IMR-90 (cell line): ENCODE measurements around the gene KRT3. TPM values are rescaled to one million over a fixed set of nuclear protein-coding genes. Genes with fewer than 3 reads are reported as not detected.

Source experiments
- ATAC-seq: fragments of 200-7000 bp; cut with Tn5 transposase; 2 replicates; pipeline ENCODE4 v1.9.1; 2020; ENCODE audit warnings: low read depth, mild to moderate bottlenecking, moderate library complexity
- BruUV-seq: library from RNA; stranded (reverse); fragments of 400-500 nt; replicated peaks from 2 replicates; lab custom pipeline; 2021; lab: Mats Ljungman, UMichigan
- CTCF ChIA-PET: fragments of 300-600 bp; formaldehyde crosslinking; extraction: SDS; loops from one replicate; lab custom pipeline; 2021; ENCODE audit warnings: antibody characterized with exemption; lab: Yijun Ruan, JAX
- POLR2A ChIA-PET: fragments of 300-600 bp; sonication (Branson Sonifier 250); formaldehyde crosslinking; loops from one replicate; lab custom pipeline; 2022; ENCODE audit warnings: antibody characterized with exemption; ENCODE audit not compliant: unreplicated experiment; lab: Charles Lee
- DNase-seq: peaks from one replicate; pipeline ENCODE4 v3.0.0; 2013
- H2AFZ ChIP-seq: replicated peaks from 2 replicates; pipeline ENCODE3; 2013; ENCODE audit warnings: low read length, mild to moderate bottlenecking; ENCODE audit not compliant: poor library complexity
- H2AK5ac ChIP-seq: 2 replicates; pipeline ENCODE4 v1.6.1; 2013; ENCODE audit warnings: low read depth, low read length, inconsistent platforms
- H2AK9ac ChIP-seq: replicated peaks from 2 replicates; pipeline ENCODE3; 2013; ENCODE audit warnings: mild to moderate bottlenecking, low read depth, low read length, moderate library complexity; ENCODE audit not compliant: poor library complexity
- H2BK120ac ChIP-seq: 2 replicates; pipeline ENCODE4 v1.6.1; 2013; ENCODE audit warnings: low read depth, low read length, inconsistent platforms
- H2BK15ac ChIP-seq: 3 replicates; pipeline ENCODE4 v1.6.1; 2013; ENCODE audit warnings: low read depth, low read length, inconsistent platforms
- H2BK20ac ChIP-seq: 2 replicates; pipeline ENCODE4 v1.6.1; 2013; ENCODE audit warnings: low read depth, mild to moderate bottlenecking, inconsistent platforms, low read length, moderate library complexity
- H2BK5ac ChIP-seq: 2 replicates; pipeline ENCODE4 v1.6.1; 2013; ENCODE audit warnings: mild to moderate bottlenecking, low read depth, low read length, inconsistent platforms; ENCODE audit not compliant: poor library complexity, severe bottlenecking
- H3K14ac ChIP-seq: replicated peaks from 2 replicates; pipeline ENCODE4 v1.6.1; 2013; ENCODE audit warnings: low read depth, low read length, inconsistent platforms
- H3K18ac ChIP-seq: 2 replicates; pipeline ENCODE4 v1.6.1; 2013; ENCODE audit warnings: low read depth, low read length, control low read depth
- H3K23ac ChIP-seq: 2 replicates; pipeline ENCODE4 v1.6.1; 2013; ENCODE audit warnings: low read depth, low read length, inconsistent platforms
- H3K27ac ChIP-seq: 2 replicates; pipeline ENCODE4 v1.5.1; 2013; ENCODE audit warnings: mild to moderate bottlenecking, control low read depth, low read length; ENCODE audit not compliant: insufficient read depth
- H3K27me3 ChIP-seq: 2 replicates; pipeline ENCODE4 v1.6.1; 2013; ENCODE audit warnings: low read length; ENCODE audit not compliant: control insufficient read depth, insufficient read depth
- H3K36me3 ChIP-seq: 2 replicates; pipeline ENCODE4 v1.6.1; 2013; ENCODE audit warnings: low read length, mixed read lengths; ENCODE audit not compliant: control insufficient read depth, insufficient read depth
- H3K4ac ChIP-seq: 2 replicates; pipeline ENCODE4 v1.6.1; 2013; ENCODE audit warnings: low read depth, low read length, inconsistent platforms
- H3K4me1 ChIP-seq: 2 replicates; pipeline ENCODE4 v1.6.1; 2013; ENCODE audit warnings: low read length, mixed read lengths; ENCODE audit not compliant: control insufficient read depth, insufficient read depth
- H3K4me2 ChIP-seq: 2 replicates; pipeline ENCODE4 v1.6.1; 2013; ENCODE audit warnings: low read depth, mild to moderate bottlenecking, control low read depth, low read length, moderate library complexity
- H3K4me3 ChIP-seq: 2 replicates; pipeline ENCODE4 v1.5.1; 2013; ENCODE audit warnings: low read depth, mild to moderate bottlenecking, control low read depth, low read length, moderate library complexity; ENCODE audit not compliant: insufficient read depth
- H3K56ac ChIP-seq: 2 replicates; pipeline ENCODE4 v1.6.1; 2013; ENCODE audit warnings: low read length, inconsistent platforms; ENCODE audit not compliant: insufficient read depth; ENCODE audit errors: extremely low read depth
- H3K79me1 ChIP-seq, 2 experiments: 2 replicates each; pipeline ENCODE4 v1.6.1; 2013; ENCODE audit warnings: low read length in 2 of 2, inconsistent platforms in 1 of 2, low read depth in 1 of 2
- H3K9ac ChIP-seq: 2 replicates; pipeline ENCODE4 v1.6.1; 2013; ENCODE audit warnings: low read depth, low read length, control low read depth
- H3K9me1 ChIP-seq: 2 replicates; pipeline ENCODE4 v1.6.1; 2013; ENCODE audit warnings: low read length, inconsistent platforms; ENCODE audit not compliant: insufficient read depth
- H3K9me3 ChIP-seq: 2 replicates; pipeline ENCODE4 v1.6.1; 2013; ENCODE audit warnings: low read length; ENCODE audit not compliant: control insufficient read depth, insufficient read depth
- H4K20me1 ChIP-seq: 2 replicates; pipeline ENCODE4 v1.6.1; 2013; ENCODE audit warnings: low read length, inconsistent platforms; ENCODE audit not compliant: insufficient read depth
- H4K5ac ChIP-seq: 2 replicates; pipeline ENCODE4 v1.6.1; 2013; ENCODE audit warnings: mild to moderate bottlenecking, low read depth, low read length, control low read depth
- H4K8ac ChIP-seq, 2 experiments: 2 replicates each; pipeline ENCODE4 v1.6.1; 2013; ENCODE audit warnings: low read depth in 2 of 2, low read length in 2 of 2, control low read depth in 1 of 2, inconsistent platforms in 1 of 2
- H4K91ac ChIP-seq: 2 replicates; pipeline ENCODE4 v1.6.1; 2013; ENCODE audit warnings: low read depth, low read length, inconsistent platforms; ENCODE audit not compliant: insufficient read depth
- BHLHE40 ChIP-seq: fragments of 150-350 bp; IDR thresholded peaks from 2 replicates; pipeline ENCODE4 v1.6.1; 2016; ENCODE audit warnings: mild to moderate bottlenecking, low read depth, low read length
- CEBPB ChIP-seq: IDR thresholded peaks from 2 replicates; pipeline ENCODE4 v1.6.1; 2012; ENCODE audit warnings: low read depth, low read length, improper control_type of control experiment
- CHD1 ChIP-seq: IDR thresholded peaks from 2 replicates; pipeline ENCODE4 v1.6.1; 2012; ENCODE audit warnings: low read depth, low read length, improper control_type of control experiment
- CTCF ChIP-seq: conservative IDR thresholded peaks from 2 replicates; pipeline ENCODE4 v1.5.1; 2012; ENCODE audit warnings: mild to moderate bottlenecking, low read depth, low read length, improper control_type of control experiment
- ELK1 ChIP-seq: fragments of 150-350 bp; IDR thresholded peaks from 2 replicates; pipeline ENCODE4 v1.6.1; 2016; ENCODE audit warnings: low read depth, mild to moderate bottlenecking, low read length, moderate library complexity, borderline replicate concordance
- FOS ChIP-seq: fragments of 150-350 bp; IDR thresholded peaks from 2 replicates; pipeline ENCODE4 v1.6.1; 2016; ENCODE audit warnings: low read depth, low read length
- MAFK ChIP-seq: IDR thresholded peaks from 2 replicates; pipeline ENCODE4 v1.6.1; 2012; ENCODE audit warnings: low read depth, low read length, improper control_type of control experiment
- MAZ ChIP-seq: IDR thresholded peaks from 2 replicates; pipeline ENCODE4 v1.6.1; 2012; ENCODE audit warnings: low read depth, mild to moderate bottlenecking, low read length, improper control_type of control experiment, moderate library complexity, borderline replicate concordance
- MXI1 ChIP-seq: IDR thresholded peaks from 2 replicates; pipeline ENCODE4 v1.6.1; 2012; ENCODE audit warnings: low read depth, mild to moderate bottlenecking, low read length, moderate library complexity, borderline replicate concordance
- NFE2L2 ChIP-seq: fragments of 150-350 bp; IDR thresholded peaks from 2 replicates; pipeline ENCODE4 v1.6.1; 2016; ENCODE audit warnings: low read depth, mild to moderate bottlenecking, low read length
- RCOR1 ChIP-seq: IDR thresholded peaks from 2 replicates; pipeline ENCODE4 v1.6.1; 2012; ENCODE audit warnings: mild to moderate bottlenecking, low read length, improper control_type of control experiment; ENCODE audit not compliant: insufficient replicate concordance
- RFX5 ChIP-seq: IDR thresholded peaks from 2 replicates; pipeline ENCODE4 v1.8.0; 2012; ENCODE audit warnings: low read depth, mild to moderate bottlenecking, low read length, moderate library complexity
- SMC3 ChIP-seq: fragments of 150-350 bp; IDR thresholded peaks from 2 replicates; pipeline ENCODE4 v1.6.1; 2016; ENCODE audit warnings: low read depth, mild to moderate bottlenecking, antibody characterized with exemption, low read length, moderate library complexity
- USF2 ChIP-seq: fragments of 150-350 bp; IDR thresholded peaks from 2 replicates; pipeline ENCODE4 v1.6.1; 2017; ENCODE audit warnings: mild to moderate bottlenecking, antibody characterized with exemption, low read length, low read depth
- WGBS, 2 experiments: methylation state at CpG; one replicate each; pipeline versions ENCODE4 v1.1.5 to v1.1.7; 2013; ENCODE audit warnings: missing lambda C conversion rate in 2 of 2; ENCODE audit not compliant: insufficient read length in 1 of 2; ENCODE audit errors: extremely low coverage in 2 of 2; 5-methylcytosine and 5-hydroxymethylcytosine counted together
- dilution Hi-C: fragments of 300-500 bp; cut with HindIII; formaldehyde crosslinking; loops from one replicate; pipeline ENCODE4 v1.14.3; 2018; ENCODE audit warnings: low sequenced_read_pairs; ENCODE audit not compliant: unreplicated experiment
- in situ Hi-C: fragments of 300-500 bp; cut with MboI; formaldehyde crosslinking; loops from 3 replicates; pipeline ENCODE4 v1.14.3; 2019; ENCODE audit warnings: low sequenced_read_pairs, inconsistent platforms, mixed read lengths
- intact Hi-C: fragments of 100-400 bp; cut with micrococcal nuclease; formaldehyde crosslinking; loops from 2 replicates; pipeline ENCODE4 v1.10.0; 2022
- polyA plus RNA-seq, 3 experiments: library from polyadenylated mRNA; depleted of rRNA; stranded (reverse); fragments of >200 nt; gene quantifications; 2 replicates each; pipeline ENCODE4 v1.2.3, GENCODE V29; 2012; ENCODE audit warnings: low replicate concordance in 1 of 3
- total RNA-seq: library from RNA; depleted of rRNA; stranded (reverse); fragments of >200 nt; gene quantifications from 2 replicates; pipeline ENCODE4 v1.2.3, GENCODE V29; 2012

KRT3 gene
- total and polyA plus RNA-seq, 2 of the 4 experiments (the other 2 are of a cell fraction), result not detected

- BruUV-seq, result no TSS peak
- intact Hi-C loops (no loop called here), in situ Hi-C loops (no loop called here), dilution Hi-C loops (no loop called here)
- Histone ChIP-seq H3K4me1 (peaks cover 4% of the 10 kb centered on the region), H3K56ac (no peak overlapping the region), H2BK20ac (no peak overlapping the region), H2BK120ac (no peak overlapping the region), H3K27me3 (peaks cover 46% of the 10 kb centered on the region), H4K8ac (no peak overlapping the region), H2BK5ac (no peak overlapping the region), H3K79me1 (no peaks in the 10 kb centered on the region), H3K4me3 (no peak overlapping the region), H3K9me3 (no peaks in the 10 kb centered on the region), H4K5ac (no peak overlapping the region), H3K23ac (no peak overlapping the region), H3K27ac (no peak overlapping the region), H3K4ac (no peak overlapping the region), H3K9ac (no peak overlapping the region), H2AK9ac (no peak overlapping the region), H4K20me1 (no peaks in the 10 kb centered on the region), H4K91ac (no peak overlapping the region), H2AFZ (no peak overlapping the region), H2BK15ac (no peak overlapping the region), H3K18ac (no peak overlapping the region), H3K9me1 (no peaks in the 10 kb centered on the region), H3K36me3 (no peaks in the 10 kb centered on the region), H3K14ac (no peak overlapping the region), H2AK5ac (no peak overlapping the region), H3K4me2 (no peak overlapping the region)
- no peak for DNase-seq
- TF ChIP-seq BHLHE40 (no peak), NFE2L2 (no peak), SMC3 (no peak), CHD1 (no peak), MXI1 (no peak), USF2 (no peak), RFX5 (no peak), CTCF (no peak), MAFK (no peak), CEBPB (no peak), RCOR1 (no peak), FOS (no peak), MAZ (no peak), ELK1 (no peak)
- POLR2A ChIA-PET, result no interaction called here
- 50% methylated on average over 1 of the region's 7 CpGs; no CpG with 5 or more reads in 1 of the 2 experiments for WGBS, 2 experiments
- no peak for ATAC-seq
- CTCF ChIA-PET, result no interaction called here
Measured at GRCh38 chr12:52809166-52809565, 13.2 kb upstream of the KRT3 start.
